ENCODE results near the gene SLC25A40. TPM values are rescaled to one million over a fixed set of nuclear protein-coding genes. Genes with fewer than 3 reads are reported as not detected.

The SLC25A40 gene
- total RNA-seq, 4 donors from 2014 or later, result 8.3 to 16.8 (median 9.9) TPM

GRCh38 chr7:87797395-87797794 lies 78.8 kb downstream of the SLC25A40 start:
- Histone ChIP-seq H3K36me3 (no peaks in the 10 kb centered on the region), H3K9me3 (no peaks in the 10 kb centered on the region), H3K4me1 (no peaks in the 10 kb centered on the region), H3K27ac (no peak overlapping the region), H3K27me3 (no peaks in the 10 kb centered on the region), H3K4me3 (no peak overlapping the region)
- TF ChIP-seq POLR2A (IDR thresholded peaks at IDR 0.05) (no peak), CTCF (IDR thresholded peaks at IDR 0.05) (no peak)
- DNase-seq, result no peak
- 5 to 18% methylated on average over 1 of the region's 1 CpG for WGBS, 2 donors
- intact Hi-C loops (cut with DNase I), result no loop called here

GRCh38 chr7:87785368-87785995 lies 90.7 kb downstream of the SLC25A40 start:
- intact Hi-C loops (cut with DNase I), result no loop called here

GRCh38 chr7:87784424-87784823 lies 91.7 kb downstream of the SLC25A40 start:
- no peaks in the 10 kb centered on the region for H3K36me3 ChIP-seq
- no peaks in the 10 kb centered on the region for H3K9me3 ChIP-seq
- DNase-seq, result no peak
- intact Hi-C loops (cut with DNase I), result no loop called here
- no peak overlapping the region for H3K27ac ChIP-seq
- TF ChIP-seq POLR2A (IDR thresholded peaks at IDR 0.05) (no peak), CTCF (IDR thresholded peaks at IDR 0.05) (no peak)
- H3K27me3 ChIP-seq, result no peaks in the 10 kb centered on the region
- H3K4me3 ChIP-seq, result no peak overlapping the region
- no peaks in the 10 kb centered on the region for H3K4me1 ChIP-seq

More at GRCh38 chr7:87785368-87785995, 90.7 kb downstream of the SLC25A40 start:
- Histone ChIP-seq H3K4me3 (no peak overlapping the region), H3K27ac (no peak overlapping the region), H3K36me3 (no peaks in the 10 kb centered on the region), H3K27me3 (no peaks in the 10 kb centered on the region), H3K4me1 (no peaks in the 10 kb centered on the region), H3K9me3 (no peaks in the 10 kb centered on the region)
- TF ChIP-seq CTCF (IDR thresholded peaks at IDR 0.05) (no peak), POLR2A (IDR thresholded peaks at IDR 0.05) (no peak)
- DNase-seq, result no peak
- 50% methylated on average over 2 of the region's 4 CpGs for WGBS, 2 donors

Other genes starting within 250 kb of the SLC25A40 start
- 1 to 10 TPM in 2 of 4 donors, under 1 TPM in 2; 0.11 to 4.4 (median 1.1) TPM for gene RUNDC3B, start 248.0 kb downstream of the SLC25A40 start, total RNA-seq
- 10 to 100 TPM; 11.0 to 27.3 (median 18.0) TPM for gene DBF4, start 133 bp upstream of the SLC25A40 start, total RNA-seq
- gene ADAM22, start 57.9 kb upstream of the SLC25A40 start, total RNA-seq, result 1 to 10 TPM in 2 of 4 donors, under 1 TPM in 2; 0.61 to 1.4 (median 1.1) TPM